CD14-positive monocyte (primary cell): ENCODE measurements around the gene DAPK1. TPM values are rescaled to one million over a fixed set of nuclear protein-coding genes. Genes with fewer than 3 reads are reported as not detected.

Experiments used
- DNase-seq, 3 donors: peaks; one replicate each; pipeline ENCODE4 v3.0.0-alpha.2; 2011 to 2022
- H2AFZ ChIP-seq: 2 replicates; pipeline ENCODE4 v1.6.0; 2012; ENCODE audit warnings: mild to moderate bottlenecking, low read depth, low read length, inconsistent platforms; ENCODE audit not compliant: insufficient read depth, poor library complexity, severe bottlenecking
- H3K27ac ChIP-seq, 2 donors: 1 replicate in 1 of 2; 2 replicates in 1 of 2; pipeline ENCODE4 v1.5.1; 2012 to 2013; ENCODE audit warnings: low read length in 2 of 2, control low read depth in 1 of 2, inconsistent platforms in 1 of 2, low read depth in 1 of 2, mild to moderate bottlenecking in 1 of 2
- H3K27me3 ChIP-seq, 2 donors: one replicate each; pipeline versions ENCODE4 v1.6.0 to v1.6.1; 2011 to 2013; ENCODE audit warnings: low read length in 2 of 2; ENCODE audit not compliant: control insufficient read depth in 2 of 2, insufficient read depth in 2 of 2
- H3K36me3 ChIP-seq, 2 donors: replicated peaks in 1 of 2; 1 replicate in 1 of 2; 2 replicates in 1 of 2; pipeline versions ENCODE4 v1.5.1 to v1.6.1; 2012 to 2013; ENCODE audit warnings: low read length in 2 of 2, control low read depth in 1 of 2, inconsistent platforms in 1 of 2, mild to moderate bottlenecking in 1 of 2; ENCODE audit not compliant: insufficient read depth in 2 of 2, control insufficient read depth in 1 of 2
- H3K4me1 ChIP-seq, 2 donors: 1 replicate in 1 of 2; 2 replicates in 1 of 2; pipeline versions ENCODE4 v1.5.1 to v1.6.1; 2012 to 2013; ENCODE audit warnings: low read length in 2 of 2, control low read depth in 1 of 2, inconsistent platforms in 1 of 2, mild to moderate bottlenecking in 1 of 2, moderate library complexity in 1 of 2; ENCODE audit not compliant: insufficient read depth in 2 of 2, control insufficient read depth in 1 of 2
- H3K4me2 ChIP-seq: replicated peaks from 2 replicates; pipeline ENCODE3; 2012; ENCODE audit warnings: low read length, moderate library complexity, mild to moderate bottlenecking; ENCODE audit not compliant: poor library complexity, severe bottlenecking; ENCODE audit errors: extremely low read depth
- H3K4me3 ChIP-seq, 3 experiments: fragments of 200-600 bp in 1 of 3; sonication (generic) in 1 of 3; replicated peaks in 1 of 3; 1 replicate in 2 of 3; 2 replicates in 1 of 3; pipeline ENCODE4 v1.5.1; 2011 to 2013; ENCODE audit warnings: low read length in 3 of 3, mild to moderate bottlenecking in 3 of 3, control low read depth in 2 of 3, low read depth in 2 of 3, inconsistent platforms in 1 of 3, moderate library complexity in 1 of 3
- H3K79me2 ChIP-seq: 2 replicates; pipeline ENCODE4 v1.6.0; 2012; ENCODE audit warnings: mild to moderate bottlenecking, control low read depth, inconsistent platforms, low read length, moderate library complexity; ENCODE audit not compliant: insufficient read depth
- H3K9ac ChIP-seq: 2 replicates; pipeline ENCODE4 v1.6.0; 2017; ENCODE audit warnings: low read length, mild to moderate bottlenecking; ENCODE audit not compliant: insufficient read depth, poor library complexity, severe bottlenecking
- H3K9me3 ChIP-seq, 2 donors: replicated peaks in 1 of 2; 1 replicate in 1 of 2; 2 replicates in 1 of 2; pipeline versions ENCODE4 v1.5.1 to v1.6.1; 2012 to 2013; ENCODE audit warnings: low read length in 2 of 2, control low read depth in 1 of 2; ENCODE audit not compliant: control insufficient read depth in 1 of 2, insufficient read depth in 1 of 2
- H4K20me1 ChIP-seq: 2 replicates; pipeline ENCODE4 v1.6.0; 2012; ENCODE audit warnings: mild to moderate bottlenecking, low read length, control low read depth, moderate library complexity; ENCODE audit not compliant: insufficient read depth
- H3K27ac Mint-ChIP-seq, 7 donors: one replicate each; pipeline ENCODE4 v1.8.0; 2020; ENCODE audit warnings: mild to moderate bottlenecking in 7 of 7, mixed read lengths in 7 of 7, moderate library complexity in 6 of 7, inconsistent platforms in 2 of 7
- H3K27me3 Mint-ChIP-seq, 3 donors: one replicate each; pipeline ENCODE4 v1.8.0; 2021 to 2022; ENCODE audit warnings: low read depth in 3 of 3, mild to moderate bottlenecking in 3 of 3, mixed read lengths in 3 of 3, moderate library complexity in 3 of 3, inconsistent platforms in 1 of 3
- H3K36me3 Mint-ChIP-seq, 2 donors: one replicate each; pipeline ENCODE4 v1.8.0; 2020; ENCODE audit warnings: mixed read lengths in 2 of 2, inconsistent platforms in 1 of 2, mild to moderate bottlenecking in 1 of 2
- H3K4me1 Mint-ChIP-seq: one replicate; pipeline ENCODE4 v1.8.0; 2020; ENCODE audit warnings: mild to moderate bottlenecking, mixed read lengths
- H3K4me3 Mint-ChIP-seq, 2 donors: one replicate each; pipeline ENCODE4 v1.8.0; 2020; ENCODE audit warnings: mild to moderate bottlenecking in 2 of 2, mixed read lengths in 2 of 2, moderate library complexity in 1 of 2
- H3K9me3 Mint-ChIP-seq, 7 donors: one replicate each; pipeline ENCODE4 v1.8.0; 2020 to 2022; ENCODE audit warnings: mixed read lengths in 7 of 7, mild to moderate bottlenecking in 6 of 7, moderate library complexity in 6 of 7, inconsistent platforms in 2 of 7
- CTCF ChIP-seq: fragments of 200-600 bp; IDR thresholded peaks from one replicate; pipeline ENCODE4 v1.8.0; 2022; ENCODE audit warnings: antibody characterized with exemption, mild to moderate bottlenecking
- WGBS: methylation state at CpG from one replicate; pipeline ENCODE4 v1.1.5; 2013; ENCODE audit warnings: missing lambda C conversion rate; ENCODE audit not compliant: insufficient coverage; 5-methylcytosine and 5-hydroxymethylcytosine counted together
- intact Hi-C, 2 donors: fragments of 100-400 bp; cut with micrococcal nuclease; formaldehyde crosslinking; loops; one replicate each; pipeline versions ENCODE4 v1.15.0 to v1.15.1; 2023
- polyA plus RNA-seq, 3 donors: library from polyadenylated mRNA; depleted of rRNA in 1 of 3; unstranded in 2 of 3; stranded (reverse) in 1 of 3; fragments of 300-500 nt in 2 of 3; fragments of >200 nt in 1 of 3; fragmentation: Illumina TruSeq in 2 of 3; gene quantifications; 1 replicate in 2 of 3; 2 replicates in 1 of 3; pipeline ENCODE4 v1.2.3, GENCODE V29; 2012 to 2021

DAPK1 gene
- polyA plus RNA-seq, 3 donors = 24.1 to 102 (median 44.4) TPM

GRCh38 chr9:87670572-87671264, 173.1 kb downstream of the DAPK1 start:
- intact Hi-C loops = loop anchor here in 1 of 2 donors (10.0 kb wide), 1 partner anchor 144 kb away; no protein-coding TSS in a partner anchor
- Histone ChIP-seq H3K36me3 (peaks cover 28 to 74% of the 10 kb centered on the region in 2 donors), H3K4me3 (no peak overlapping the region), H3K9me3 (peaks cover 14 to 17% of the 10 kb centered on the region in 2 donors), H2AFZ (no peak overlapping the region), H3K9ac (no peak overlapping the region), H3K79me2 (no peaks in the 10 kb centered on the region), H4K20me1 (no peaks in the 10 kb centered on the region), H3K27ac (no peak overlapping the region), H3K4me1 (no peaks in the 10 kb centered on the region), H3K4me2 (no peak overlapping the region), H3K27me3 (no peaks in the 10 kb centered on the region)
- Mint-ChIP-seq H3K27ac (no peak overlapping the region), H3K36me3 (peaks cover 78 to 88% of the 10 kb centered on the region in 2 donors), H3K4me1 (no peaks in the 10 kb centered on the region), H3K9me3 (peaks cover 10 to 18% (median 16%) of the 10 kb centered on the region in 7 donors), H3K27me3 (peaks cover 0 to 2% (median under 1%) of the 10 kb centered on the region in 3 donors), H3K4me3 (no peak overlapping the region)
- WGBS = 96% methylated on average over 14 of the region's 18 CpGs
- no peak for TF ChIP-seq CTCF
- DNase-seq = no peak

- WGBS = 95% methylated on average over 4 of the region's 6 CpGs
- Histone ChIP-seq H3K9me3 (peaks cover 9% of the 10 kb centered on the region in 2 donors), H3K4me2 (no peak overlapping the region), H3K27ac (no peak overlapping the region), H2AFZ (no peak overlapping the region), H3K36me3 (peaks cover 28 to 68% of the 10 kb centered on the region in 2 donors), H4K20me1 (peaks cover 1% of the 10 kb centered on the region), H3K4me1 (peaks cover under 1 to 1% of the 10 kb centered on the region in 2 donors), H3K27me3 (no peaks in the 10 kb centered on the region), H3K9ac (no peak overlapping the region), H3K4me3 (no peak overlapping the region), H3K79me2 (no peaks in the 10 kb centered on the region)
- H3K36me3 Mint-ChIP-seq = peaks cover 80 to 88% of the 10 kb centered on the region in 2 donors
- intact Hi-C loops = loop anchor here in 1 of 2 donors (10.0 kb wide), 1 partner anchor 143 kb away; no protein-coding TSS in a partner anchor
- H3K27ac Mint-ChIP-seq = no peak overlapping the region
- TF ChIP-seq CTCF = no peak
- H3K9me3 Mint-ChIP-seq = peaks cover 8 to 12% (median 10%) of the 10 kb centered on the region in 7 donors
- H3K27me3 Mint-ChIP-seq = peaks cover 0 to 2% (median 2%) of the 10 kb centered on the region in 3 donors
- no peak overlapping the region for H3K4me3 Mint-ChIP-seq
- H3K4me1 Mint-ChIP-seq = peaks cover 3% of the 10 kb centered on the region
- DNase-seq = no peak
Observed at GRCh38 chr9:87671478-87671877, 173.8 kb downstream of the DAPK1 start.
